NCI-H128 (cell line): Measurements from ENCODE around the gene COG8.
A peak's percentile ranks its signal among the peaks of the same experiment; 100 is the strongest.

Experiments used
- DNase-seq: peaks from one replicate; lab custom pipeline; 2025; ENCODE audit not compliant: unreplicated experiment; lab: John Stamatoyannopoulos, UW

COG8 gene

GRCh38 chr16:69346683-69347082, 7.3 kb upstream of the COG8 start:
- no peak for DNase-seq

GRCh38 chr16:69345923-69346322, 6.6 kb upstream of the COG8 start:
- DNase-seq: no peak

- no peak for DNase-seq
Observed at GRCh38 chr16:69344171-69344570, 4.8 kb upstream of the COG8 start.

- DNase-seq: no peak
Observed at GRCh38 chr16:69340095-69340644, 806 bp upstream of the COG8 start.

DNA sequence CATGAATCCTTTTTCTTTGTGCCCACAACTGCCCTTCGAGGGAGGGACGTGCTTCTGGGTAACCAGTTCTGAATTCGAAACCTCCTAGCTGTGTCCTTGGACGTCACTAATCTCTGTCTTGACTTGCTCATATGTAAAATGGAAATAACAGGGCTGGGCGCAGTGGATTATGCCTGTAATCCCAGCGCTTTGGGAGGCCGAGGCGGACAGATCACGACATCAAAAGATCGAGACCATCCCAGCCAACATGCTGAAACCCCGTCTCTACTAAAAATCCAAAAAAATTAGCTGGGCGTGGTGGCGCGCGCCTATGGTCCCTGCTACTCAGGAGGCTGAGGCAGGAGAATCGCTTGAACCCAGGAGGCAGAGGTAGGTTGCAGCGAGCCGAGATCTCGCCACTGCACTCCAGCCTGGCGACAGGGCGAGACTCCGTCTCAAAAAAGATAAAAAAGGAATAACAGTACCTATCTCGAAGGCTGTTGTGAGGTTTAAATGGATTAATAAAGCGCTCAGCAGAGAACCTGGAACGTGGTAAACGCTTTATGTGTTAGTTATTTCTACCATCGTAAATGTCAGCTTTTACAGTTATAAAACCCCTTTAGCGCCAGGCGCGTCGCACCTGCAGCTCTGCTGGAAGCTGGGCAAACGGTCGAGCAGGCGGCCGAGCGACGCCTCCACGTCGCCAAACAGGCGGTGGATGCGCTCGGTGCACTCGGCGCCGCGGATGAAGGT, 641 bp downstream of the COG8 start:
- no peak for DNase-seq

DNA sequence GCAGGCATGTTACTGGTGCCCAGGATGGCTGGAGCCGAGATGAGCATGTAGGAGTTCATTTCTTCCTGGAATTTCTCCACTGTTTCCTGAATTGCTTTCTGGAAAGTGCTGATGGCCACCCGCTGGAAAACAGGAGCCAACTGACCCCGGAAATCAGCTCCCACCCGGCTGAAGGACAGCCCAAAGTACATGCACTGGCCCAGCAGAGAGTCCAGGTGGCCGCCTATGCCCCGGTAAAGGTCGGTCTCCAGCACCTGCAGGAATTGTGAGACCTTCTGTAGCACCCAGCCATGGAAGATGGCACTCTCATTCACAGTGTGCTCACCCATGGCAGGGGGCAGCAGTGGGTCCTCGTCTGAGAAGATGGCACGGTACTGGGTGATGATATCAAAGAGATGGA, 4.7 kb downstream of the COG8 start:
- no peak for DNase-seq

DNA sequence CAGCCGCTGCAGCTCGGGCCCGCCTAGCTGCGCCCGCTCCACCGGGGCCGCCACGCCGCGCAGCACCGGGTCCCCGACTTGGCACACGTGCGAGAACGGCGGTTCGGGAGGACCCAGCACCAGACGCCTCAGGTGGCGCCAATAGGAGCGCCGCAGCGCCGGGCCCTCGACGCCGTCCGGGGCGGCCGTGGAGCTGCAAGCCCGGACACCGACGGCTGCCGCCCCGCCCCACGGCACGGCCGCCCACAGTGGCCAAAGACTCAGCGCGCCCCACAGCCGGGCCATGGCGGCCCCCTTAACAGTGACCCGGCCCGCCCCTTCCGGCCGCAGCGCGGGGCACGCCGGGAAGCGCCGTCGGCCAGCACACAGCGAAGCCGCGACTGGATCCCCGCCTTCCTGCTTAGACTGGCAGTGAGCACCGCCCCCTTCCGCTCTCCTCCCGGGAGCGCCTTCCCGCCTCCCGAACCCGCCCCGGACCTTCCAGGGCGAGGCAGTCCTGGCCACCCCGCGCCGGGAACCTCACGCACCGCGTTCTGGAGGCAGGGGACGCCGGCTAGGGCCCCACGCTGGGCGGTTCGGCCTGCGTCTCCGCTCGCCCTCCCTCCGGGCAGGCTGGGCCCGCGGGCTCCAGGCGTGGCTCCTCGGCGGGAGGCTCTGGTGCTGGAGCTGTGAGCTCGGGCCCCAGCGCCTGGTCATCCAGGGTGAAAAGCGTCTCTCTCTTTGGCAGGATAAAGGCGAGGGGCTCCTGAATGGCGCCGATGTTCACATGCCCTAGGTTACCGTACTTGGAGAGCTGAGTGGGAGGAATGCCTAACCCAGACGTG, 8.9 kb downstream of the COG8 start, which contains the start of gene PDF:
PDF (minus strand) TSS at position 303 of the 824 bp plus-strand sequence; CDS start at position 285, 18 bp downstream.
- DNase-seq: peak; percentile 66

DNA sequence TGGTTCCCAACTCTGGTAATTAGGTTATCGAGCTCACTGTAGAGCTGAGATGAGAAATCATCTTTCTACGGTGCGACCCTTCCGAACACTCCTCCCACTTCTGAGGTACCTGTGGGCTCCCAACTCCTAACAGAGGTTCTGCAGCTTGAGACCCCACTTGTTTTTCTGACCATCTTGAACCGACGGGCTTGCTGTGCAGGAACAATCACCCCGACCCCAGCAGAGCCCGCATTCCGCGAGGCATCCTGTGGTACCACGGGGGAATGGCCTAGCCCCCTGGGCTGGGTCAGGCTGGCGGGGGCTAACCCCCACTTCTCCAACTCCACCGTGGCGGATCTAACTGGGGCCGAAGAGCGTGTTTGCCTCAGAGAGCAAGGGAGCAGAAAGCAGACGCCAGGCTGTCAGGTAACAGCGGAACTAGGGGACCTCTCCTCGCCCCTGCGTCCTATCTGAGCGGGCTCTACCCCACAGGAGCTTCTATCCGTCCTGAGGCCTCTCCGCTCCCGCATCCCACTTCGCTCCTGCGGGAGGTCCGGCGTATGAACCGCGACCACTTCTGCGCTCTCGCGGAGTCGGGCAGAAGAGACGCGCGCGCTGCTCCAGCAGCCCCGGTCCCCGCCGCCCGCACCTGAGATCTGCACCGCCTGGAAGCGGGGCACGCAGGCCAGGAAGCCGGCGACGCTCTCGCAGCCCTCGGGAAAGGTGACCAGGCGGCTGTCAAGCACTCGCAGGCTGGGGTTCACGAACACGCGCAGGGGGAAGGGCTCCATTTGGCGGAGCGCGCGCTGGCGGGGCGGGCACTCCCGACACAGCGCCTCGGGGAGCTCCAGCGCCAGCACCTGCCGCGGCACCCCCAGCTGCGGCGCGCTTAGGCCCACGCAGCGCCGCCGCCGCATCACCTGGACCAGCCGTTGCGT, 9.7 kb downstream of the COG8 start:
- DNase-seq: no peak

- DNase-seq: no peak
Observed at GRCh38 chr16:69328854-69329316, 10.5 kb downstream of the COG8 start.

DNA sequence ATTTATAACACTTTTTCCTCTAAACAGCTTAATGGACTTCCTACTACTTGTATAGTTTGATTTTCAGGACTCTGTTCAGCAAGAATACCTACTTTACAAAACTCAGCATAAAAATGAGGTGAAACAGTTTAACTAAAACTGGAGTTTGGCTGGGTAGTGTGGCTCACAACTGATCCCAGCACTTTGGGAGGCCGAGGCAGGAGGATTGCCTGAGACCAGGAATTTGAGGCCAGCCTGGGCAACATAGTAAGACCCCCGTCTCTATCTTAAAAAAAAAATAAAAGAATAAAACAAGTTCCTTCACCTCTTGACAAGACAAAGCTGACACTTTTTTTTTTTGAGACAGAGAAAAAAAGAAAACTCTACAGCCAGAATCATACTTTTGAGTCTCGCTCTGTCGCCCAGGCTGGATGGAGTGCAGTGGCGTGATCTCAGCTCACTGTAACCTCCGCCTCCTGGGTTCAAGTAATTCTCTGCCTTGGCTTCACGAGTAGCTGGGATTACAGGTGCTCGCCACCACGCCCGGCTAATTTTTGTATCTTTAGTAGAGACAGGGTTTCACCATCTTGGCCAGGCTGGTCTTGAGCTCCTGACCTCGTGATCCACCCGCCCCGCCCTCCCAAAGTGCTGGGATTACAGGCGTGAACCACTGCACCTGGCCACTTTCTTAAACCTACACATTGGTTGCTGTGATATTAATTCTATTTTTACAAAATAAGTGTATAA, 11.6 kb downstream of the COG8 start:
- no peak for DNase-seq

GRCh38 chr16:69326172-69326873, 13.0 kb downstream of the COG8 start:
- no peak for DNase-seq

DNA sequence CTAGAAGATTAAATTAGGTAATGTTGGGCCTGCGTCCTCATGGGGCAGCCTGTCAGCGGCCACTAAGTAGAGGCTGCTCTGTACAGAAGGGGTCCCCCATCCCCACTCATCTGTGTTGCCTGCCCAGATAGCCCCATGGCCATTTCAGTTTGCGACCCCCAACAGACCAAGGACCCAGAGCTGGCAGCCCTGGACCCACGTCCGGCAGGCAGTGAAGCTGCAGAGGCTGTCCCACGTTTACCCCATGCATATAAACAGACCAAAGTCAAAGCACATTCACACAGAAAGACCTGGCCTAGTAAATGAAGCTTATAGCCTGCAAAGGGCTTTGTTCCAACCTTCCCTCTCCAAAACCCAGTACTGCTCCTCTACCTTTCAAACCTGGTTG, 13.6 kb downstream of the COG8 start:
- no peak for DNase-seq

GRCh38 chr16:69324585-69325253, 14.6 kb downstream of the COG8 start:
- DNase-seq: no peak

DNA sequence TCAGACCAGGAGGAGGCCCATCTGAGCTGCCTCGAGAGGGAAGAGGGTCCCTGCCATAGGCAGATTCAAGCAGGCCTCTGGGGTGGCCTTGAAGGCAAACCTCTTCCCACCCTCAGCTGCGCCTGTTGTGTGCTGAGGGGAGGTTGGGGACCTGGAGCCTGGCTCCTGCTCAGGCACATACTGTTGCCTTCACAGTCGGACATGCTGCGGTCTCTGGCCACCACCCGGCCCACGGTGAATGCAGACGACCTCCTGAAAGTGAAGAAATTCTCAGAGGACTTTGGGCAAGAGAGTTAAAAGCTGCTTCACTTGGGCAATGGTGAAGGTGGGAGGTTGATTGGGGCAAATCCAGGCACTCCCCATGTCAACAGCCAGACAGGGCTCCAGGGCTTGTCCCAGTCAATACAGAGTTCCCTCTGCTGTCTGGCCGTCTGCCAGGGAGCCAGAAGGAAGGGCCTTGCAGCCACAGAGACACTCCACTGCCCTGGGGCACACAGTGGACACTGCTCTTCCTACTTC, 15.3 kb downstream of the COG8 start:
- no peak for DNase-seq

DNA sequence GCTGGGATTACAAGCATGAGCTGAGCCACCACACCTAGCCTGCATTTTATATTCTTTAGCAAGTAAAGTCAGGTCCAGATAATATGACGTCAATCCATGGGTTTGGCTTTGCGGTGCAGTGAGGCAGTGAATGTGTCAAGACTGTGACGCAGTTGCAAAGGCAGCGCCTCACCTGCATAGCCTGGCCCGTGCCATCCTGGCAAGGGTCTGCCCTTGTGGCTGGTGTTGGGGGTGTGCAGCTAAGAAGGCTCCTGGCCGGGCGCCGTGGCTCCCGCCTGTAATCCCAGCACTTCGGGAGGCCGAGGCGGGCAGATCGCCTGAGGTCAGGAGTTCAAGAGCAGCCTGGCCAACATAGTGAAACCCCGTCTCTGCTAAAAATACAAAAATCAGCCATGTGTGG, 15.9 kb downstream of the COG8 start:
- DNase-seq: no peak

DNA sequence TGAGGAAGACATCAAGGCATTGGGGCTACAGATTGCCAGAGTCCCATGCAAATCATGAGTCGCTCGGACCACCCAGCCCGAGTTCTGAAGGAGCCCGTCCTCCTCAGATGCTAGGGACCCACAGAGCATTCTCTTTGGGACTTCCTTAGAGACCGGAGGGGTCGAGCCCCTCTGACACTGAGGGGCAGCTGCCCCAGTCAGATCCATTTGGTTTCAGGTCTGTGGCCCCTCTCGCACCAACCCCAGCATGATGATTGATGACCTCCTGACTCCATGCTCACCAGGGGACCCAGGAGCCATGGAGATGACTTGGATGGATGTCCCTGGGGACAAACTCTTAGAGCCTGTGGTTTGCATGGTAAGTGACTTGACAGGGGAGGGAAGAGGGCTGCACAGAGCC, 17.0 kb downstream of the COG8 start:
- no peak for DNase-seq

GRCh38 chr16:69321080-69321479, 18.3 kb downstream of the COG8 start:
- DNase-seq: no peak

- DNase-seq: no peak
Observed at GRCh38 chr16:69320740-69321073, 18.7 kb downstream of the COG8 start.
